SK-N-SH treated with all-trans-retinoic acid at 6 μM for 48 hours (cell line): ENCODE measurements around the gene TMEM214.

Experiments
- ATAC-seq: fragments of 200-7000 bp; cut with Tn5 transposase; 3 replicates; pipeline ENCODE4 v1.9.1; 2020; ENCODE audit warnings: mild to moderate bottlenecking, moderate library complexity
- ARNTL ChIP-seq: fragments of 450-650 bp; formaldehyde crosslinking; IDR thresholded peaks from 2 replicates; pipeline ENCODE4 v1.5.0; 2020; ENCODE audit warnings: low read depth, mild to moderate bottlenecking, moderate library complexity, borderline replicate concordance
- BACH2 ChIP-seq: fragments of 250-450 bp; sonication (Bioruptor Pico); IDR thresholded peaks from 2 replicates; pipeline ENCODE4 v1.9.0; 2021; ENCODE audit warnings: mild to moderate bottlenecking, borderline replicate concordance
- CSDC2 ChIP-seq: fragments of 250-450 bp; sonication (Bioruptor Pico); IDR thresholded peaks from 2 replicates; pipeline ENCODE4 v1.5.0; 2020; ENCODE audit warnings: mild to moderate bottlenecking, moderate library complexity
- ESRRG ChIP-seq: fragments of 250-450 bp; sonication (Bioruptor Pico); IDR thresholded peaks from 2 replicates; pipeline ENCODE4 v1.6.1; 2021; ENCODE audit warnings: mild to moderate bottlenecking
- GLIS3 ChIP-seq: fragments of 250-450 bp; sonication (Bioruptor Pico); IDR thresholded peaks from 2 replicates; pipeline ENCODE4 v1.5.0; 2020; ENCODE audit warnings: mild to moderate bottlenecking, moderate library complexity
- OSR1 ChIP-seq: fragments of 250-450 bp; sonication (Bioruptor Pico); IDR thresholded peaks from 2 replicates; pipeline ENCODE4 v1.8.0; 2022; ENCODE audit warnings: moderate library complexity, mild to moderate bottlenecking, inconsistent platforms
- PPARA ChIP-seq: fragments of 250-450 bp; sonication (Bioruptor Pico); IDR thresholded peaks from 2 replicates; pipeline ENCODE4 v1.5.0; 2020; ENCODE audit warnings: mild to moderate bottlenecking, borderline replicate concordance
- RARB ChIP-seq: fragments of 250-450 bp; sonication (Bioruptor Pico); IDR thresholded peaks from 2 replicates; pipeline ENCODE4 v1.8.0; 2021; ENCODE audit warnings: mild to moderate bottlenecking, moderate library complexity
- SNAI2 ChIP-seq: fragments of 250-450 bp; sonication (Bioruptor Pico); IDR thresholded peaks from 2 replicates; pipeline ENCODE4 v1.5.0; 2020; ENCODE audit warnings: mild to moderate bottlenecking, moderate library complexity
- TCF4 ChIP-seq: fragments of 250-450 bp; sonication (Bioruptor Pico); IDR thresholded peaks from 2 replicates; pipeline ENCODE4 v1.8.0; 2021; ENCODE audit warnings: mild to moderate bottlenecking, moderate library complexity, borderline replicate concordance
- TOX ChIP-seq: fragments of 250-450 bp; sonication (Bioruptor Pico); IDR thresholded peaks from 2 replicates; pipeline ENCODE4 v1.8.0; 2021; ENCODE audit warnings: mild to moderate bottlenecking, moderate library complexity, borderline replicate concordance
- ZC3H10 ChIP-seq: fragments of 250-450 bp; sonication (Bioruptor Pico); IDR thresholded peaks from 2 replicates; pipeline ENCODE4 v1.5.1; 2021; ENCODE audit warnings: mild to moderate bottlenecking, moderate library complexity
- ZFP3 ChIP-seq: fragments of 250-450 bp; sonication (Bioruptor Pico); IDR thresholded peaks from 2 replicates; pipeline ENCODE4 v1.5.0; 2020; ENCODE audit warnings: mild to moderate bottlenecking, moderate library complexity
- ZFP30 ChIP-seq: fragments of 450-650 bp; formaldehyde crosslinking; IDR thresholded peaks from 2 replicates; pipeline ENCODE4 v1.5.0; 2022; ENCODE audit warnings: mild to moderate bottlenecking, moderate library complexity
- ZNF565 ChIP-seq: fragments of 450-650 bp; formaldehyde crosslinking; conservative IDR thresholded peaks from 2 replicates; pipeline ENCODE4 v1.5.0; 2020; ENCODE audit warnings: low read depth, mild to moderate bottlenecking, moderate library complexity
- ZNF70 ChIP-seq: fragments of 450-650 bp; formaldehyde crosslinking; IDR thresholded peaks from 2 replicates; pipeline ENCODE4 v1.5.0; 2020; ENCODE audit warnings: mild to moderate bottlenecking, moderate library complexity
- ZNF8 ChIP-seq: fragments of 450-650 bp; formaldehyde crosslinking; IDR thresholded peaks from 2 replicates; pipeline ENCODE4 v1.5.0; 2020; ENCODE audit warnings: mild to moderate bottlenecking, moderate library complexity
- TF ChIP-seq, protein P1 (sequence below): fragments of 250-450 bp; sonication (Bioruptor Pico); IDR thresholded peaks from 2 replicates; pipeline ENCODE4 v1.5.1; 2021; ENCODE audit warnings: mild to moderate bottlenecking, moderate library complexity
- TF ChIP-seq, protein P2 (sequence below): fragments of 250-450 bp; sonication (Bioruptor Pico); IDR thresholded peaks from 2 replicates; pipeline ENCODE4 v1.5.1; 2020; ENCODE audit warnings: low read depth, mild to moderate bottlenecking, moderate library complexity
- TF ChIP-seq, protein P3 (sequence below): fragments of 250-450 bp; sonication (Bioruptor Pico); IDR thresholded peaks from 2 replicates; pipeline ENCODE4 v1.8.0; 2021; ENCODE audit warnings: low read depth, mild to moderate bottlenecking, moderate library complexity, borderline replicate concordance
- TF ChIP-seq, protein P4 (sequence below): fragments of 250-450 bp; sonication (Bioruptor Pico); IDR thresholded peaks from 2 replicates; pipeline ENCODE4 v1.5.0; 2020; ENCODE audit warnings: mild to moderate bottlenecking, moderate library complexity

TMEM214 gene

DNA sequence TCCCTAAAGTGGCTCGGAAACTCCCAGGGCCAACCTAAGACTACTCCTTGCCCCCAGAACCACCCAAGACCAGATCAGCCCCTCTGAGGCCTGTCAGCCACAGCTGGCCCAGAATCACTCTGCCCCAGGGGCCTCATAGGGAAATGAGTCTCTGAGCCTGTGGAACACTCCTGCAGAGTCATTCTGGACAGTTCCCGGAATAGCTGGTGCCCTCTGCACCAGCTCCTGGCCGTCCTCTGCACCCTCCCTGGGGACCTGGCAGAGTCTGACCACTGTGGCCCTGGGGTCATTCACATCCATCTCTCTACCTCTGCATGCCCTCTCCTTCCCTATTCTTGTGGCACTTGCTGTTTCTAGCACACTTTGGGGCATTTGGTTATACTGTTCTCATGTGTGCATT is 14.6 kb upstream of the TMEM214 start:
- no peak for ATAC-seq
- TF ChIP-seq, protein P1, sequence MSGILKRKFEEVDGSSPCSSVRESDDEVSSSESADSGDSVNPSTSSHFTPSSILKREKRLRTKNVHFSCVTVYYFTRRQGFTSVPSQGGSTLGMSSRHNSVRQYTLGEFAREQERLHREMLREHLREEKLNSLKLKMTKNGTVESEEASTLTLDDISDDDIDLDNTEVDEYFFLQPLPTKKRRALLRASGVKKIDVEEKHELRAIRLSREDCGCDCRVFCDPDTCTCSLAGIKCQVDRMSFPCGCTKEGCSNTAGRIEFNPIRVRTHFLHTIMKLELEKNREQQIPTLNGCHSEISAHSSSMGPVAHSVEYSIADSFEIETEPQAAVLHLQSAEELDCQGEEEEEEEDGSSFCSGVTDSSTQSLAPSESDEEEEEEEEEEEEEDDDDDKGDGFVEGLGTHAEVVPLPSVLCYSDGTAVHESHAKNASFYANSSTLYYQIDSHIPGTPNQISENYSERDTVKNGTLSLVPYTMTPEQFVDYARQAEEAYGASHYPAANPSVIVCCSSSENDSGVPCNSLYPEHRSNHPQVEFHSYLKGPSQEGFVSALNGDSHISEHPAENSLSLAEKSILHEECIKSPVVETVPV (CRISPR knock-in tag) = no peak
- no peak for TF ChIP-seq CSDC2
- no peak for TF ChIP-seq RARB (CRISPR knock-in tag)
- no peak for TF ChIP-seq ZNF70 (CRISPR knock-in tag)
- no peak for TF ChIP-seq ZFP30
- TF ChIP-seq ZC3H10 (CRISPR knock-in tag) = no peak
- TF ChIP-seq, protein P2, sequence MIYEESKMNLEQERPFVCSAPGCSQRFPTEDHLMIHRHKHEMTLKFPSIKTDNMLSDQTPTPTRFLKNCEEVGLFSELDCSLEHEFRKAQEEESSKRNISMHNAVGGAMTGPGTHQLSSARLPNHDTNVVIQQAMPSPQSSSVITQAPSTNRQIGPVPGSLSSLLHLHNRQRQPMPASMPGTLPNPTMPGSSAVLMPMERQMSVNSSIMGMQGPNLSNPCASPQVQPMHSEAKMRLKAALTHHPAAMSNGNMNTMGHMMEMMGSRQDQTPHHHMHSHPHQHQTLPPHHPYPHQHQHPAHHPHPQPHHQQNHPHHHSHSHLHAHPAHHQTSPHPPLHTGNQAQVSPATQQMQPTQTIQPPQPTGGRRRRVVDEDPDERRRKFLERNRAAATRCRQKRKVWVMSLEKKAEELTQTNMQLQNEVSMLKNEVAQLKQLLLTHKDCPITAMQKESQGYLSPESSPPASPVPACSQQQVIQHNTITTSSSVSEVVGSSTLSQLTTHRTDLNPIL = no peak
- no peak for TF ChIP-seq GLIS3
- TF ChIP-seq, protein P3, sequence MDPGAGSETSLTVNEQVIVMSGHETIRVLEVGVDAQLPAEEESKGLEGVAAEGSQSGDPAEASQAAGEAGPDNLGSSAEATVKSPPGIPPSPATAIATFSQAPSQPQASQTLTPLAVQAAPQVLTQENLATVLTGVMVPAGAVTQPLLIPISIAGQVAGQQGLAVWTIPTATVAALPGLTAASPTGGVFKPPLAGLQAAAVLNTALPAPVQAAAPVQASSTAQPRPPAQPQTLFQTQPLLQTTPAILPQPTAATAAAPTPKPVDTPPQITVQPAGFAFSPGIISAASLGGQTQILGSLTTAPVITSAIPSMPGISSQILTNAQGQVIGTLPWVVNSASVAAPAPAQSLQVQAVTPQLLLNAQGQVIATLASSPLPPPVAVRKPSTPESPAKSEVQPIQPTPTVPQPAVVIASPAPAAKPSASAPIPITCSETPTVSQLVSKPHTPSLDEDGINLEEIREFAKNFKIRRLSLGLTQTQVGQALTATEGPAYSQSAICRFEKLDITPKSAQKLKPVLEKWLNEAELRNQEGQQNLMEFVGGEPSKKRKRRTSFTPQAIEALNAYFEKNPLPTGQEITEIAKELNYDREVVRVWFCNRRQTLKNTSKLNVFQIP = no peak
- TF ChIP-seq ZFP3 = no peak

DNA sequence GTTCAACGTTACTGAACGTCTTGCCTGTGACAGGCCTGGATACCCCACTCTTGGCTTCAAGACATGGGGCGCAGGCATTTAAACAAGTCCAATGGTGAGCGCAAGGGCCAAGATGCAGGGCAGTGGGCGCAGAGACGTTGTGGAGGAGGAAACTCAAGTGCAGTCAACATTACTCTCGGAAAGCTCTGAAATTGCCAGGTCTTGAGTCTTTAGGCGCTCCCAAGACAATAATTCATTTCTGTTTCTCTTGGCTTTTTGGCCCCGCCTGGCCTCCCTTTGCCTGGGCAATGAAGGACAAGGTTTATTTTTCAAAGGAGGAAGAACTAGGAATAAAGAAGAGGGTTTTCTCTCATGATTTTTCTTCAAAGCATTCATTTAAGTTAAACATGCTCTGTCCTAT is 13.3 kb upstream of the TMEM214 start:
- no peak for TF ChIP-seq SNAI2 (CRISPR knock-in tag)
- TF ChIP-seq PPARA (CRISPR knock-in tag) = no peak
- no peak for TF ChIP-seq OSR1
- TF ChIP-seq CSDC2 = no peak
- TF ChIP-seq ARNTL (CRISPR knock-in tag) = no peak
- no peak for TF ChIP-seq ESRRG (CRISPR knock-in tag)
- no peak for TF ChIP-seq TCF4 (CRISPR knock-in tag)
- no peak for TF ChIP-seq ZNF8
- no peak for ATAC-seq

DNA sequence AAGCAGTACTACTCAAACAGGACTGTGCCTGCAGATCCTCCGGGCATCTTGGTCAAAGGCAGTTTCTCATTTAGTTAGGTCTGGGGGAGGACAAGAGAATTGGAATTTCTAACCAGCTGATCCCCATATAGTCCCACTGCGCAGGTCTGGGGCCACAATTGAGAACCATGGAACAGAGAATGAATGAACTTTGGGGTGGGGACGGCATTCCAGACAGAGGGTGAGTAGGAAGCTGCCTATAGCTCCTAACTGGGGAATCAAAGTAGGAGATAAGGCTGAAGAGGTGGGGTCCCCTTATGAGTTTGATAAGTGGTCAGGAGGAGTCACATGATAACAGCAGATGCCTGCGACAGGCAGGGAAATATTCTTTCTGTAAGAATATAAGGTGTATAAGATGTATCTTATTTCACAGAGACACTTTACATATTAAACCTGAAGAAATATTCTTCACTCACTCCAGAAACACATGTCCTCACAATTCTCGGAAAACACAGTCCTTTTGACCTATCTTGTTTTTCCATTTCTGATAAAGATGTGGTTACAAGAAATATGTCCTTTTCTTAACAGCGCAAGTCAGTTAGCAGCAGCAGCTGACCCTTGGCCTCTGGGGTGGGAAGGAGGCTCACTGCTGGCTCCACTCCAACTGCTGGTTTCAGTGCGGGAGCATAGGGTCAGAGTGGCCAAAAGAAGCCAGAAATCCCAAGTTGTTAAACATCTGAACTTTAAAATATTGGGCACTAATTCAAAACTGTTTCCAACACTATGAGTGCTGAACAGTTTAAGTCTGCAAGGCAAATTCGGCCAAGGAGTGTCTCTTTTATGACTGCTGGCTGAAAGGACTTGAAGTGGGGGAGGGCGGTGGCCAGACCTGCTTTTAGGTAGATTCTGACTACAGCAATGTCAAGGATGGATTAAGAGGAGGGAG is 12.6 kb upstream of the TMEM214 start:
- TF ChIP-seq TOX (CRISPR knock-in tag) (no peak), ZFP3 (no peak), GLIS3 (no peak), ARNTL (CRISPR knock-in tag) (no peak), ZNF565 (CRISPR knock-in tag) (no peak), ZFP30 (no peak), ESRRG (CRISPR knock-in tag) (no peak), BACH2 (CRISPR knock-in tag) (no peak), CSDC2 (no peak), PPARA (CRISPR knock-in tag) (no peak), ZNF70 (CRISPR knock-in tag) (no peak)
- TF ChIP-seq, protein P4, sequence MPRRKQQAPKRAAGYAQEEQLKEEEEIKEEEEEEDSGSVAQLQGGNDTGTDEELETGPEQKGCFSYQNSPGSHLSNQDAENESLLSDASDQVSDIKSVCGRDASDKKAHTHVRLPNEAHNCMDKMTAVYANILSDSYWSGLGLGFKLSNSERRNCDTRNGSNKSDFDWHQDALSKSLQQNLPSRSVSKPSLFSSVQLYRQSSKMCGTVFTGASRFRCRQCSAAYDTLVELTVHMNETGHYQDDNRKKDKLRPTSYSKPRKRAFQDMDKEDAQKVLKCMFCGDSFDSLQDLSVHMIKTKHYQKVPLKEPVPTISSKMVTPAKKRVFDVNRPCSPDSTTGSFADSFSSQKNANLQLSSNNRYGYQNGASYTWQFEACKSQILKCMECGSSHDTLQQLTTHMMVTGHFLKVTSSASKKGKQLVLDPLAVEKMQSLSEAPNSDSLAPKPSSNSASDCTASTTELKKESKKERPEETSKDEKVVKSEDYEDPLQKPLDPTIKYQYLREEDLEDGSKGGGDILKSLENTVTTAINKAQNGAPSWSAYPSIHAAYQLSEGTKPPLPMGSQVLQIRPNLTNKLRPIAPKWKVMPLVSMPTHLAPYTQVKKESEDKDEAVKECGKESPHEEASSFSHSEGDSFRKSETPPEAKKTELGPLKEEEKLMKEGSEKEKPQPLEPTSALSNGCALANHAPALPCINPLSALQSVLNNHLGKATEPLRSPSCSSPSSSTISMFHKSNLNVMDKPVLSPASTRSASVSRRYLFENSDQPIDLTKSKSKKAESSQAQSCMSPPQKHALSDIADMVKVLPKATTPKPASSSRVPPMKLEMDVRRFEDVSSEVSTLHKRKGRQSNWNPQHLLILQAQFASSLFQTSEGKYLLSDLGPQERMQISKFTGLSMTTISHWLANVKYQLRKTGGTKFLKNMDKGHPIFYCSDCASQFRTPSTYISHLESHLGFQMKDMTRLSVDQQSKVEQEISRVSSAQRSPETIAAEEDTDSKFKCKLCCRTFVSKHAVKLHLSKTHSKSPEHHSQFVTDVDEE (CRISPR knock-in tag) = no peak
- no peak for ATAC-seq
